Chondrocyte (in vitro differentiated cells): Measurements from ENCODE around the gene OXGR1. TPM values are rescaled to one million over a fixed set of nuclear protein-coding genes. Genes with fewer than 3 reads are reported as not detected.

ENCODE experiments used
- DNase-seq: peaks from one replicate; pipeline ENCODE4 v3.0.0; 2021; ENCODE audit warnings: mixed read lengths, low spot score
- H3K27ac Mint-ChIP-seq: one replicate; pipeline ENCODE4 v1.8.0; 2021; ENCODE audit warnings: mild to moderate bottlenecking, moderate library complexity, mixed read lengths; ENCODE audit not compliant: unreplicated experiment
- H3K27me3 Mint-ChIP-seq: 2 replicates; pipeline ENCODE4 v1.8.0; 2021; ENCODE audit warnings: low read depth, mixed read lengths
- H3K36me3 Mint-ChIP-seq: 2 replicates; pipeline ENCODE4 v1.8.0; 2021; ENCODE audit warnings: low read depth, mixed read lengths
- H3K4me1 Mint-ChIP-seq: 2 replicates; pipeline ENCODE4 v1.8.0; 2021; ENCODE audit warnings: low read depth, mild to moderate bottlenecking, mixed read lengths
- H3K4me3 Mint-ChIP-seq: one replicate; pipeline ENCODE4 v1.8.0; 2021; ENCODE audit warnings: mild to moderate bottlenecking, moderate library complexity, mixed read lengths; ENCODE audit not compliant: unreplicated experiment
- H3K9me3 Mint-ChIP-seq: 2 replicates; pipeline ENCODE4 v1.8.0; 2021; ENCODE audit warnings: low read depth, mixed read lengths
- total RNA-seq: library from RNA; stranded (reverse); gene quantifications from 3 replicates; pipeline ENCODE4 v1.2.1, GENCODE V29; 2021
- TF ChIP-seq, protein P1 (sequence below): fragments of 200-600 bp; sonication (generic); IDR thresholded peaks from 2 replicates; pipeline ENCODE4 v1.5.0; 2021; ENCODE audit warnings: antibody characterized with exemption, mild to moderate bottlenecking, moderate library complexity

Gene OXGR1
- total RNA-seq, 1 donor from 2014 or later: not detected

DNA sequence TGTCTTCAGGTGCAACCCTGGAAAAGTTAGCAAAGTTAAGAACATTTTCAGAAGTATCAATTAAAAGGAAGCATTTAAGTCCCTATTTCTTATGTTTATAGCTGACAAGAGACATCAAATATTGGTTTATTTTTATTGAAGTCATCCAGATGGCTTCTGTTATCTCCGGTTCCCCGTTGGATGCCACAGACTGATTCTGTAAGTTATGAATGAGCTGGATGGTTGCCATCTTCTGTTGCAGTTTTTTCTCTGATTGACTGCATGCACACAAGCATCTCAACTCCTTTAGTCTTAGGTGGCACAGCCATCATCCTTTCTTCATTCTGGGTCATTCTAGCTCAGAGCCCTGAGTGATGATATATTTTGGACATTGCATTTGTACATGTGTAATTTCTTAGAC is 10.6 kb upstream of the OXGR1 start:
- Mint-ChIP-seq H3K4me3 (no peak overlapping the region), H3K36me3 (no peaks in the 10 kb centered on the region), H3K9me3 (no peaks in the 10 kb centered on the region), H3K27ac (no peak overlapping the region), H3K27me3 (peaks cover 19% of the 10 kb centered on the region), H3K4me1 (peaks cover 10% of the 10 kb centered on the region)
- DNase-seq: no peak
- TF ChIP-seq, protein P1, sequence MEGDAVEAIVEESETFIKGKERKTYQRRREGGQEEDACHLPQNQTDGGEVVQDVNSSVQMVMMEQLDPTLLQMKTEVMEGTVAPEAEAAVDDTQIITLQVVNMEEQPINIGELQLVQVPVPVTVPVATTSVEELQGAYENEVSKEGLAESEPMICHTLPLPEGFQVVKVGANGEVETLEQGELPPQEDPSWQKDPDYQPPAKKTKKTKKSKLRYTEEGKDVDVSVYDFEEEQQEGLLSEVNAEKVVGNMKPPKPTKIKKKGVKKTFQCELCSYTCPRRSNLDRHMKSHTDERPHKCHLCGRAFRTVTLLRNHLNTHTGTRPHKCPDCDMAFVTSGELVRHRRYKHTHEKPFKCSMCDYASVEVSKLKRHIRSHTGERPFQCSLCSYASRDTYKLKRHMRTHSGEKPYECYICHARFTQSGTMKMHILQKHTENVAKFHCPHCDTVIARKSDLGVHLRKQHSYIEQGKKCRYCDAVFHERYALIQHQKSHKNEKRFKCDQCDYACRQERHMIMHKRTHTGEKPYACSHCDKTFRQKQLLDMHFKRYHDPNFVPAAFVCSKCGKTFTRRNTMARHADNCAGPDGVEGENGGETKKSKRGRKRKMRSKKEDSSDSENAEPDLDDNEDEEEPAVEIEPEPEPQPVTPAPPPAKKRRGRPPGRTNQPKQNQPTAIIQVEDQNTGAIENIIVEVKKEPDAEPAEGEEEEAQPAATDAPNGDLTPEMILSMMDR: no peak

- Mint-ChIP-seq H3K9me3 (no peaks in the 10 kb centered on the region), H3K36me3 (no peaks in the 10 kb centered on the region), H3K4me3 (no peak overlapping the region), H3K4me1 (peaks cover 10% of the 10 kb centered on the region), H3K27ac (no peak overlapping the region), H3K27me3 (peaks cover 24% of the 10 kb centered on the region)
- no peak for DNase-seq
- TF ChIP-seq, protein P1: no peak
Measured at GRCh38 chr13:97004096-97004876, 10.0 kb upstream of the OXGR1 start.

DNA sequence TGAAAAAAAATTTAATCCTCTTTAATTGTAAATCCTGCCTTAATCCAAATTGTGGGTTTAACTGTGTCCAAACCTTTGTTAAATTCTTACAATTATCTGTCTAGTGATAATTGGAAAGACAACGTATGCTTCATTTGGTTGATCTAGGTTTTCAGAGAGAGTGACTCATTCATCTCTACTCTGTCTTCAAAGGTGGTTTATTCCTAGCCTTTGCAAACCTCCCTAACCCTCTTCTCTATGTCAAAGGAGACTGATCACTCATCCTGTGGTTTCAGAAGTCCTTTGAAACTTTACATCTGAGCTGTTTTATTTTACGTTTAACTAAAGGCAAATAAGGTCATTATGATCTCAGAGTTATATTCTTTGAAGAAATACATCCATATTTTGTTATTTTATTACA is 8.8 kb upstream of the OXGR1 start:
- TF ChIP-seq, protein P1: no peak
- Mint-ChIP-seq H3K4me3 (no peak overlapping the region), H3K36me3 (no peaks in the 10 kb centered on the region), H3K4me1 (peaks cover 10% of the 10 kb centered on the region), H3K27me3 (peaks cover 28% of the 10 kb centered on the region), H3K9me3 (no peaks in the 10 kb centered on the region), H3K27ac (no peak overlapping the region)
- no peak for DNase-seq

DNA sequence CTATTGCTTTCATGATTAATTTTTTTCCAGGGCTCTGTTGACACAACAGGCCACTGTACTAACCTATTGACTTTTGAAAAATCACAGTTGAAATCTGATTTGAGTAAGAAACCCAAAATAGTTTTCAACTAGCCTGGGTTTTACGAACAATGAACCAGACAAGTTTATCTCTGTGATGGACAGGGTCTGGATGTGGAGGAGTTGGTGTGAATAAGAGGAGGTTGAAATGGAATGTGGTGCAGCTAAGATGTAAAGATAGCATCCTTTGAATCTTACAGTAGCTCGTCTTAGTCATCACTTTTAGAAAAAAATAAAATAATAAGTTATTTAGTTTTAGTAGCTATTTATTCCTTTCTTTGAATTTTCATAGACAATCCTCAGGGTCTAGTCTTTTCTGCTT is 8.3 kb upstream of the OXGR1 start:
- Mint-ChIP-seq H3K4me1 (peaks cover 10% of the 10 kb centered on the region), H3K27ac (no peak overlapping the region), H3K9me3 (no peaks in the 10 kb centered on the region), H3K27me3 (peaks cover 31% of the 10 kb centered on the region), H3K4me3 (no peak overlapping the region), H3K36me3 (no peaks in the 10 kb centered on the region)
- DNase-seq: no peak
- TF ChIP-seq, protein P1: no peak

- Mint-ChIP-seq H3K4me3 (no peak overlapping the region), H3K27me3 (peaks cover 41% of the 10 kb centered on the region), H3K36me3 (no peaks in the 10 kb centered on the region), H3K4me1 (peaks cover 10% of the 10 kb centered on the region), H3K27ac (no peak overlapping the region), H3K9me3 (no peaks in the 10 kb centered on the region)
- DNase-seq: no peak
- TF ChIP-seq, protein P1: no peak
Measured at GRCh38 chr13:97001636-97002035, 7.4 kb upstream of the OXGR1 start.
